Measurements from ENCODE around the gene ERICH2.

The ERICH2 gene

GRCh38 chr2:170812710-170813600 lies 42.8 kb downstream of the ERICH2 start:
- peak overlapping the region; percentile 48 for H3K4me3 ChIP-seq (ENCODE audit: insufficient read length, low read depth)
- peak overlapping the region; percentile 65 for H3K9ac ChIP-seq (ENCODE audit: insufficient read length, low read depth)
- no peaks in the 10 kb centered on the region for H3K36me3 ChIP-seq (ENCODE audit: insufficient read depth, insufficient read length, low read length)
- peaks cover 6% of the 10 kb centered on the region; the same call in 1 of the 2 replicates for H3K9me3 ChIP-seq (ENCODE audit: insufficient read depth, low read length)
- TF ChIP-seq SUZ12 (IDR thresholded peaks at IDR 0.05; ENCODE audit: extremely low read depth, insufficient read depth, insufficient read length) (no peak), YY1 (IDR thresholded peaks at IDR 0.05; ENCODE audit: insufficient read depth, insufficient read length) (no peak), ZNF274 (IDR thresholded peaks at IDR 0.05; ENCODE audit: low read depth, low read length) (no peak)
- DNase-seq (ENCODE audit: low read depth, low spot score), result peak; percentile 90
- H3K27me3 ChIP-seq (ENCODE audit: insufficient read depth, insufficient read length), result peaks cover 3% of the 10 kb centered on the region
- H3K4me1 ChIP-seq (ENCODE audit: insufficient read depth, insufficient read length), result no peaks in the 10 kb centered on the region

DNA sequence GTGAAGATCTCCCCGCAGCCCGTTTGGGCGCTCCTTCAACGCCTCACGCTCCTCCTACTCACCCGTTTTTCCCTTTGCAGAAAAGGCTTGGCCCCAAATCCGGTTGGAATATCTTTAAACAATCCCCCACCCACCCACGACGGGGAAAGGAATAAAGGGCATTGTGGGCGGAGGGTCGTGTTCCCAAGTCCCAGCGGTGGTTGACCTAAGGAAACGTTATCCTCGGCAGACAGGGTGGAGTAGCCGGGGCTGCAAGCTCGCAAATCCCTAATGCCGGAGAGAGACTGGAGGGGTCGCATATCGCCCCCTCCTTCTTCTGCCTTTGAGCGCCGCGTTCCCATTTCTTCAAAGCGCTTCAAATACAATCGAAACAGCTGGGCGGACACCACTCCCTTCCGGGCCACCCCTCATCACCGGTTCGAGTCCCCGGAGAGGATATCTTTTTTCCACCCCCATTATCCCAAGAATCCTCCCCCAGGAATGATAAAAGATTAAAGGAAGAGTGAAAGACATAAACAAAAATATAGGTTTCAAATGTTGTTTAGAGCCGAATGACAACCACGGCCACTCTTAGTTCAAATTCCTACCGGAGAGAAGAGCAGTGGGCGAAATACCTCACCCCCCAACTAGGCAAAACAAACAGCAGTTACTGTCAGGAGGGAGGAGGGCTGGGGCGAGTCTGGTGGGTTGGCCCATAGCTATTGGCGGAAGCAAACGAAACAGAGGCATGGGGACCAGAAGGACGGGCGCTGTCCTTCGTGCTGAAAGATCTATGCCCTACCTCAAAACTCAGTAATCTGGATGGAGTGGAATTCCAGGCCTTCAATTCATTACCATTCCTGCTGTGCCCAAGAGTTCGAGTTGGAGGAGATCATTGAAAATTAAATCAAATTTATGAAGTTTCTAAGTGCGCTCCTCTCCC lies 43.7 kb downstream of the ERICH2 start:
- peak overlapping the region; percentile 48 for H3K4me3 ChIP-seq (ENCODE audit: insufficient read length, low read depth)
- TF ChIP-seq YY1 (IDR thresholded peaks at IDR 0.05; ENCODE audit: insufficient read depth, insufficient read length), result no peak
- TF ChIP-seq SUZ12 (IDR thresholded peaks at IDR 0.05; ENCODE audit: extremely low read depth, insufficient read depth, insufficient read length), result no peak
- DNase-seq (ENCODE audit: low read depth, low spot score), result peak; percentile 87
- H3K9ac ChIP-seq (ENCODE audit: insufficient read length, low read depth), result peak overlapping the region; percentile 65
- H3K9me3 ChIP-seq (ENCODE audit: insufficient read depth, low read length), result peaks cover 6% of the 10 kb centered on the region; the same call in 1 of the 2 replicates
- H3K27me3 ChIP-seq (ENCODE audit: insufficient read depth, insufficient read length), result peaks cover 10% of the 10 kb centered on the region
- no peaks in the 10 kb centered on the region for H3K36me3 ChIP-seq (ENCODE audit: insufficient read depth, insufficient read length, low read length)
- no peaks in the 10 kb centered on the region for H3K4me1 ChIP-seq (ENCODE audit: insufficient read depth, insufficient read length)

DNA sequence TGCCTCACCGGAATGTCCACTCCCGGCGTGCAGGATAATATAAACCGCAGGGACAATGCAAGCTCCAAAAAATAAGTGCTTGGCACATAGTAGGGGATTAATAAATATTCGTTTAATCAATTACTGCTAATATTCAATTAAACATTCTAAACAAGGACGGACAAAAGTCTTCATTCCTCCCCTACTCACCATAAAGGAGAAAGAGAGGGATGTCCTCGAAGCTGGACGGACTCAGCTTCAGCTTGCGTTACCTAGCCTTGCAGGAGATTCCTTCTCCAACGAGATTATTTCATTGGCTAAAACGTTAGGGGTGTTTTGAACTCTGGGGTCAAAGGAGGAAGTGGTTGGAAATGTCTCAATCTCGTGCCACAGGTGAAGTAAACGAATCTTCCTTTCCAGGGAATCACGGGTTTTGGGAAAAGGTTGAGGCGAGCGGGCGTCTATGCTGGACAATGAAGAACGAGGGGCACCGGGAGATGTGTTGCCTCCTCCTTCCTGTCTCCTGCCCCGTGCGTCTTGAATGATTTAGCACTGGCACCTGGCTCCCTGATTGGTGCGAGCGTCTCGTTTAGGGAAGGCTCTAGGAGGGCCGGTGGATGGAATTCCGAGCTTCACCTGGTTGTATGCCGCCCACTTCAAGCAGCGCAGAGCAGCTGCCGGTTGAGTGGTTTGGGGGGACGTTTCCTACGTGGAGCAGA lies 44.5 kb downstream of the ERICH2 start:
- peaks cover 2% of the 10 kb centered on the region for H3K36me3 ChIP-seq (ENCODE audit: insufficient read depth, insufficient read length, low read length)
- H3K27me3 ChIP-seq (ENCODE audit: insufficient read depth, insufficient read length), result peaks cover 17% of the 10 kb centered on the region
- peaks cover 6% of the 10 kb centered on the region; the same call in 1 of the 2 replicates for H3K9me3 ChIP-seq (ENCODE audit: insufficient read depth, low read length)
- TF ChIP-seq ZNF274 (IDR thresholded peaks at IDR 0.05; ENCODE audit: low read depth, low read length), result no peak
- TF ChIP-seq YY1 (IDR thresholded peaks at IDR 0.05; ENCODE audit: insufficient read depth, insufficient read length), result no peak
- no peak for TF ChIP-seq SUZ12 (IDR thresholded peaks at IDR 0.05; ENCODE audit: extremely low read depth, insufficient read depth, insufficient read length)
- no peaks in the 10 kb centered on the region for H3K4me1 ChIP-seq (ENCODE audit: insufficient read depth, insufficient read length)
- no peak for DNase-seq (ENCODE audit: low read depth, low spot score)
- H3K9ac ChIP-seq (ENCODE audit: insufficient read length, low read depth), result no peak overlapping the region
- H3K4me3 ChIP-seq (ENCODE audit: insufficient read length, low read depth), result no peak overlapping the region

- Histone ChIP-seq H3K36me3 (ENCODE audit: insufficient read depth, insufficient read length, low read length) (peaks cover 8% of the 10 kb centered on the region), H3K9ac (ENCODE audit: insufficient read length, low read depth) (peak overlapping the region; percentile 91), H3K9me3 (ENCODE audit: insufficient read depth, low read length) (peaks cover 6% of the 10 kb centered on the region; the same call in 1 of the 2 replicates), H3K27me3 (ENCODE audit: insufficient read depth, insufficient read length) (peaks cover 19% of the 10 kb centered on the region), H3K4me1 (ENCODE audit: insufficient read depth, insufficient read length) (peaks cover 3% of the 10 kb centered on the region), H3K4me3 (ENCODE audit: insufficient read length, low read depth) (no peak overlapping the region)
- DNase-seq (ENCODE audit: low read depth, low spot score), result no peak
- no peak for TF ChIP-seq YY1 (IDR thresholded peaks at IDR 0.05; ENCODE audit: insufficient read depth, insufficient read length)
These were observed 45.1 kb downstream of the ERICH2 start for GRCh38 chr2:170815311-170815710.

DNA sequence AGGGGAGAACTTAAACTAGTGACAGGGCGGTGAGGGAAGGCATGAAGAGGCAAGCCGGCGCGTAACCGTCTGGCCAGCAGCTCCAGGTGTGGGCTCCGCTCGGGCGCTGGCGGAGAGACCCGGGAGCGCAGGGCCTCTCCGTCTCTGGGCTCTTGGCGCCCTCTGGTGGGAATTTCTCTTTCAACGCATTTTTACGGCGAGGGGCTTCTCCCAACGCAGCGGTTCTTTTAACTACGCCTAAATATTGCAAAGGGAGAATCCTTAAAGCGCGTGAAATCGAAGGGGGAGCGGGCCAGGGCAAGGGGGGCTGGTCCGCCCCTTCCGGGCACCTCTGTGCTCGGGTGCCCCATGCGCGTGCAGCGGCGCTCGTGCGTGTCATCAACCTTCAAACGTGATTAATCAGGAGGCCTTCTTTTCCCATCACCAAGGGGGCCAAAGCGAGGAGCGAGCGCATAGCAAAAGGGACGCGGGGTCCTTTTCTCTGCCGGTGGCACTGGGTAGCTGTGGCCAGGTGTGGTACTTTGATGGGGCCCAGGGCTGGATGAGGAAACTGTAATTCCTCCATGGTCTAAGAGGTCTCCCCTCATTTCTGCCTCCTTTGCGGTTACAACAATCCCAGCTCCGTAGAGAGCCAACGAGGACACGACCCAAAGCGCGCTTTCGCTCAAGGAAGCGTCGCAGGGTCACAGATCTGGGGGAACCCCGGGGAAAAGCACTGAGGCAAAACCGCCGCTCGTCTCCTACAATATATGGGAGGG lies 45.7 kb downstream of the ERICH2 start:
- no peak for DNase-seq (ENCODE audit: low read depth, low spot score)
- H3K4me1 ChIP-seq (ENCODE audit: insufficient read depth, insufficient read length), result peaks cover 3% of the 10 kb centered on the region
- peak overlapping the region; percentile 91 for H3K9ac ChIP-seq (ENCODE audit: insufficient read length, low read depth)
- H3K36me3 ChIP-seq (ENCODE audit: insufficient read depth, insufficient read length, low read length), result peaks cover 14% of the 10 kb centered on the region
- TF ChIP-seq ZNF274 (IDR thresholded peaks at IDR 0.05; ENCODE audit: low read depth, low read length) (no peak), SUZ12 (IDR thresholded peaks at IDR 0.05; ENCODE audit: extremely low read depth, insufficient read depth, insufficient read length) (no peak), YY1 (IDR thresholded peaks at IDR 0.05; ENCODE audit: insufficient read depth, insufficient read length) (no peak)
- peaks cover 6% of the 10 kb centered on the region; the same call in 1 of the 2 replicates for H3K9me3 ChIP-seq (ENCODE audit: insufficient read depth, low read length)
- peak overlapping the region; percentile 83 for H3K4me3 ChIP-seq (ENCODE audit: insufficient read length, low read depth)
- peaks cover 20% of the 10 kb centered on the region for H3K27me3 ChIP-seq (ENCODE audit: insufficient read depth, insufficient read length)

GRCh38 chr2:170816504-170817092 lies 46.4 kb downstream of the ERICH2 start, which contains the start of gene GAD1:
Gene GAD1 (plus strand): TSS chr2:170816887. CDS start chr2:170818592, 1,705 bp downstream.
- DNase-seq (ENCODE audit: low read depth, low spot score), result no peak
- Histone ChIP-seq H3K27me3 (ENCODE audit: insufficient read depth, insufficient read length) (peaks cover 25% of the 10 kb centered on the region), H3K36me3 (ENCODE audit: insufficient read depth, insufficient read length, low read length) (peaks cover 21% of the 10 kb centered on the region), H3K9ac (ENCODE audit: insufficient read length, low read depth) (peak within 1 kb of the TSS; percentile 91), H3K4me3 (ENCODE audit: insufficient read length, low read depth) (peak within 1 kb of the TSS; percentile 83), H3K4me1 (ENCODE audit: insufficient read depth, insufficient read length) (peaks cover 3% of the 10 kb centered on the region), H3K9me3 (ENCODE audit: insufficient read depth, low read length) (peaks cover 6% of the 10 kb centered on the region; the same call in 1 of the 2 replicates)
- TF ChIP-seq SUZ12 (IDR thresholded peaks at IDR 0.05; ENCODE audit: extremely low read depth, insufficient read depth, insufficient read length), result no peak
- no peak for TF ChIP-seq ZNF274 (IDR thresholded peaks at IDR 0.05; ENCODE audit: low read depth, low read length)
- no peak for TF ChIP-seq YY1 (IDR thresholded peaks at IDR 0.05; ENCODE audit: insufficient read depth, insufficient read length)
